Measurements from ENCODE around the gene FBLN5. TPM values are rescaled to one million over a fixed set of nuclear protein-coding genes. Genes with fewer than 3 reads are reported as not detected.

FBLN5 gene
- total and polyA plus RNA-seq, 2 donors (not counting 3 experiments of a cell fraction or from before 2014, with no cell fraction given) = 27.6 to 33.1 TPM

- no peak overlapping the region for H3K4me3 ChIP-seq (replicated peaks in 1 of 3; ENCODE audit: insufficient read depth in 1 of 3, low read depth in 1 of 3, low read length in 3 of 3)
- H3K9me3 ChIP-seq (replicated peaks; ENCODE audit: control insufficient read depth, insufficient read depth, low read length) = no peaks in the 10 kb centered on the region
- no peaks in the 10 kb centered on the region for H3K27me3 ChIP-seq (ENCODE audit: control insufficient read depth in 2 of 2, insufficient read depth in 2 of 2, low read length in 2 of 2)
- POLR2A ChIA-PET = no interaction called here
- dilution Hi-C loops (cut with MboI; ENCODE audit: extremely low pct_ligation_motif_present, low sequenced_read_pairs) (no loop called here), intact Hi-C loops (cut with micrococcal nuclease) (no loop called here)
- no peak overlapping the region for H2AFZ ChIP-seq (ENCODE audit: low read depth, low read length)
- FAIRE-seq = no peak
- H3K27ac ChIP-seq (ENCODE audit: insufficient read depth, low read depth, low read length) = no peak overlapping the region
- H3K9me1 ChIP-seq (replicated peaks; ENCODE audit: control insufficient read depth, extremely low read depth, insufficient read depth, low read length) = no peaks in the 10 kb centered on the region
- H3K79me2 ChIP-seq (ENCODE audit: control insufficient read depth, insufficient read depth, low read length) = no peaks in the 10 kb centered on the region
- no peaks in the 10 kb centered on the region for H4K20me1 ChIP-seq (replicated peaks; ENCODE audit: control insufficient read depth, extremely low read depth, insufficient read depth, low read length)
- TF ChIP-seq GATA2 (IDR thresholded peaks at IDR 0.05; ENCODE audit: insufficient read depth, insufficient read length, low read depth, low read length) = no peak
- TF ChIP-seq POLR2A (IDR thresholded peaks at IDR 0.05; ENCODE audit: low read depth, low read length) = no peak
- no peak for TF ChIP-seq MYC (IDR thresholded peaks at IDR 0.05; ENCODE audit: low read depth, low read length)
- no peak for TF ChIP-seq CTCF (IDR thresholded peaks at IDR 0.05; ENCODE audit: extremely low read depth in 1 of 2, insufficient read depth in 1 of 2, low read depth in 1 of 2, low read length in 2 of 2)
- no peak for TF ChIP-seq FOS (IDR thresholded peaks at IDR 0.05; ENCODE audit: borderline replicate concordance, insufficient read depth, low read length)
- no peak for TF ChIP-seq JUN (IDR thresholded peaks at IDR 0.05; ENCODE audit: borderline replicate concordance, insufficient read depth, insufficient read length, low read depth)
- no peaks in the 10 kb centered on the region for H3K4me1 ChIP-seq (ENCODE audit: control insufficient read depth, extremely low read depth, insufficient read depth, low read length)
- no peak overlapping the region for H3K9ac ChIP-seq (replicated peaks; ENCODE audit: extremely low read depth, insufficient read depth, low read length)
- no TSS peak for BruUV-seq (replicated peaks)
- H3K4me2 ChIP-seq (ENCODE audit: insufficient read depth, low read length) = no peak overlapping the region
- DNase-seq (ENCODE audit: low read depth, low spot score) = no peak
- H3K36me3 ChIP-seq (ENCODE audit: control insufficient read depth in 2 of 2, extremely low read depth in 1 of 2, insufficient read depth in 2 of 2, low read length in 2 of 2) = no peaks in the 10 kb centered on the region
- CTCF ChIA-PET = no interaction called here
Measured at GRCh38 chr14:91927800-91928199, 19.7 kb downstream of the FBLN5 start.

GRCh38 chr14:91927191-91927590 lies 20.3 kb downstream of the FBLN5 start:
- dilution Hi-C loops (cut with MboI; ENCODE audit: extremely low pct_ligation_motif_present, low sequenced_read_pairs) = no loop called here
- TF ChIP-seq POLR2AphosphoS5 (IDR thresholded peaks at IDR 0.05; ENCODE audit: insufficient read depth, low read depth, low read length) (no peak), MAX (IDR thresholded peaks at IDR 0.05; ENCODE audit: insufficient read depth, insufficient read length) (no peak), GATA2 (IDR thresholded peaks at IDR 0.05; ENCODE audit: insufficient read depth, insufficient read length, low read depth, low read length) (no peak), EZH2 (IDR thresholded peaks at IDR 0.05; ENCODE audit: borderline replicate concordance, low read depth, low read length, severe bottlenecking) (no peak), CTCF (IDR thresholded peaks at IDR 0.05; ENCODE audit: extremely low read depth in 1 of 2, insufficient read depth in 1 of 2, low read depth in 1 of 2, low read length in 2 of 2) (no peak), POLR2A (IDR thresholded peaks at IDR 0.05; ENCODE audit: low read depth, low read length) (no peak), JUN (IDR thresholded peaks at IDR 0.05; ENCODE audit: borderline replicate concordance, insufficient read depth, insufficient read length, low read depth) (no peak), FOS (IDR thresholded peaks at IDR 0.05; ENCODE audit: borderline replicate concordance, insufficient read depth, low read length) (no peak), MYC (IDR thresholded peaks at IDR 0.05; ENCODE audit: low read depth, low read length) (no peak)
- Histone ChIP-seq H3K4me2 (ENCODE audit: insufficient read depth, low read length) (no peak overlapping the region), H4K20me1 (replicated peaks; ENCODE audit: control insufficient read depth, extremely low read depth, insufficient read depth, low read length) (no peaks in the 10 kb centered on the region), H3K79me2 (ENCODE audit: control insufficient read depth, insufficient read depth, low read length) (no peaks in the 10 kb centered on the region), H3K36me3 (ENCODE audit: control insufficient read depth in 2 of 2, extremely low read depth in 1 of 2, insufficient read depth in 2 of 2, low read length in 2 of 2) (no peaks in the 10 kb centered on the region), H2AFZ (ENCODE audit: low read depth, low read length) (no peak overlapping the region), H3K27me3 (ENCODE audit: control insufficient read depth in 2 of 2, insufficient read depth in 2 of 2, low read length in 2 of 2) (no peaks in the 10 kb centered on the region), H3K9me3 (replicated peaks; ENCODE audit: control insufficient read depth, insufficient read depth, low read length) (no peaks in the 10 kb centered on the region), H3K27ac (ENCODE audit: insufficient read depth, low read depth, low read length) (no peak overlapping the region), H3K4me3 (replicated peaks in 1 of 3; ENCODE audit: insufficient read depth in 1 of 3, low read depth in 1 of 3, low read length in 3 of 3) (no peak overlapping the region), H3K4me1 (ENCODE audit: control insufficient read depth, extremely low read depth, insufficient read depth, low read length) (no peaks in the 10 kb centered on the region), H3K9me1 (replicated peaks; ENCODE audit: control insufficient read depth, extremely low read depth, insufficient read depth, low read length) (no peaks in the 10 kb centered on the region), H3K9ac (replicated peaks; ENCODE audit: extremely low read depth, insufficient read depth, low read length) (no peak overlapping the region)
- intact Hi-C loops (cut with micrococcal nuclease) = no loop called here
- FAIRE-seq (no peak), DNase-seq (ENCODE audit: low read depth, low spot score) (no peak)
- CTCF ChIA-PET = no interaction called here
- POLR2A ChIA-PET = no interaction called here
- BruUV-seq (replicated peaks) = no TSS peak

Data from endothelial cell of umbilical vein (primary cell).